HG03045 (cell line): ENCODE measurements around the gene LBX2.
"Not testable (repeated sequence)": the region's sequence is repeated elsewhere in the genome, so short reads cannot be mapped to it uniquely, and the experiment has no call there.

Experiments used
- ATAC-seq: cut with Tn5 transposase; IDR thresholded peaks from one replicate; pipeline ENCODE4 v1.9.1; 2021; ENCODE audit warnings: mild to moderate bottlenecking, moderate library complexity; ENCODE audit not compliant: unreplicated experiment

LBX2 gene

DNA sequence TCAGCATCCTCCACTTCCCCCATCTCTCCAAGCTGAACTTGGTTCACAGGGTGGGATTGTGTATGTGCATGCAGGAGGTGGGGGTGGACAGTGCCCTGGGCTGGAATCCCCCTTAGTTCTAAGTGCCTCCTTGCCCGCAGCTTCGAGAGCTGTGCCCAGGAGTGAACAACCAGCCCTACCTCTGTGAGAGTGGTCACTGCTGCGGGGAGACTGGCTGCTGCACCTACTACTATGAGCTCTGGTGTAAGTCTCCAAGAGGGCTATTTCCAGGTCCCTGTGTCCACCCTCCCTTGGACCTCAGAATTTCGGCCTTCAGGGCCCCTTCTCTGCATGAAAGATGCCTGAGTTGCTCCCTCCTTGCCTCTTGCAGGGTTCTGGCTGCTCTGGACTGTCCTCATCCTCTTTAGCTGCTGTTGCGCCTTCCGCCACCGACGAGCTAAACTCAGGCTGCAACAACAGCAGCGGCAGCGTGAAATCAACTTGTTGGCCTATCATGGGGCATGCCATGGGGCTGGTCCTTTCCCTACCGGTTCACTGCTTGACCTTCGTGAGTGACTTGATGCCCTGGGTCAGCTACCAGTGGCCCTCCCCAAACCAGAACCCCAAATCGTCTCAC, 39.8 kb downstream of the LBX2 start:
- ATAC-seq, result not testable (repeated sequence)

DNA sequence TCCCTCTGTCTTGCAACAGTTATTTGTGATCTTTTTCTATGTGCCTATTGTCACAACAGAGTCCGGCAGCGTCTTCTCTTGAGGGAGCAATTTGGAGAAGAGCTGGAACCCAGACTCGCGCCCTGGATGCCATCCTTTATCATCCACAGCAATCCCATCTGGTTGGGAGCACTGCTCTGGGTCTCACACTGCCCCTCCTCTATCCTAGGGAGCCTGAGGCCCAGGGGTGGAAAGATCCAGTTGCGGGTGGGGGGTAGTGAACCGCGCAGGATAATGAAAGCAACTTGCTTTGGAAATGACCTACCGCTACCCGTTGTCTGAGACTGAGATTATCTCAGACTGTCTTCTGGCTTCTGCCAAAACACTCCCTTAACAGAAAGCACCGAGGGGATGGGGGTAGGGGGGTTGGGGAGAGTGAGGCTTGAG, 40.5 kb downstream of the LBX2 start:
- no peak for ATAC-seq

DNA sequence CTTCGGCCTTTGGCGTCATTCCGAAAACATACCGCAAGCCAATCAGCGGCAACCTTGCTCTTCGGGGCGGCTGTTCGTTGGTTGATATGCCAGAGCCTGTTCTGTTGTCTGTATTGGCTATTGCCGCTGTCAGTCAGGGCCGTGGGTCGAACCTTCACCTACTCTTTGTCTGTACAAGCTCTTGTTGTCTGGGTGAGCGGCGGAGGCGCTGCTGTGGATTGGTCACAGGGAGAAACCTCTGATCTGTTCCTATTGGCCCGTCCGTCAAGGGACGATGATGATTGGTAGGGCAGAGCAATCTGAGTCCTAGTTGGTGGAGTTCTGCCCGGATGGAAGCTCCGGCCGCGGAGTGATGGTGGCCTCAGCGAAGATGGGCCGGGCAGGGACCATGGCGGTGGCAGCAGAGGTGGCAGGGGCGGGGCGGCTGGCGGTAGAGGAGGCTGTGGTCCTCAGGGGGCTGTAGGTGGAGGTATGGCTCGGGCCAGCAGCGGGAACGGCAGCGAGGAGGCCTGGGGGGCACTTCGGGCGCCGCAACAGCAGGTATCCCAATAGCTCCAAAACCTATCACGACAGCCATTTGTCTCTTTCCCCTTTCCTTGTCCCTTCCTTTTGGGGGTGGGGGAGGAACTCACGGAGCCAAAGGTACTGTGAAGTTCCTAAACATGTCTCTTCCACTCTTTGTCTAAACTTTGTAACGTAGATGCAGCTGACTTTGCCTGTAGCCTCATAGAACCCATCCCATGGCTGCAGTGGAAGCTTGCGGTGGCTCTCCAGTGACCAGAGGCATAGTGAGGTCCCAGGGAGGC, 41.1 kb downstream of the LBX2 start, which contains the start of gene WBP1:
TSS of gene WBP1 (plus strand) at position 307 of the 806 bp plus-strand sequence. CDS start at position 472, 165 bp downstream.
- peak; percentile 85 for ATAC-seq

DNA sequence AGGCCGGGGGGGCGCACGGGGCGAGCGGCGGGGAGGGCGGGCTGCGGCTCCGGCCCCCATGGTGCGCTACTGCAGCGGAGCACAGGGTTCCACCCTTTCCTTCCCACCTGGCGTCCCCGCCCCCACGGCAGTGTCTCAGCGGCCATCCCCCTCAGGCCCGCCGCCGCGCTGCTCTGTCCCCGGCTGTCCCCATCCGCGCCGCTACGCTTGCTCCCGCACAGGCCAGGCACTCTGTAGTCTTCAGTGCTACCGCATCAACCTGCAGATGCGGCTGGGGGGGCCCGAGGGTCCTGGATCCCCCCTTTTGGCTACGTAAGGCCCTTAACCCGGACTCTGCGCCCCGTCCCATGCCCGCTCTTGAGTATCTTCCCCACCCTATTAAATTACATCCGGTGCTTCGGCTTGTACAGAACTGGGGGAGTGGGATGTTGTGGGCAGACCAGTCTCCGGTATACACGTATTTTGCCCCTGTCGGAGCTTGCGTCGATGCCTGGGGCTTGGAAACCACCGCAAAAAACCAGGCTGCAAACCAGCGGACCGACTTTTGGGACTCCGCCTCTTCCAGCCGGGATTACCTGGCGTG, 41.8 kb downstream of the LBX2 start:
- peak; percentile 40 for ATAC-seq

DNA sequence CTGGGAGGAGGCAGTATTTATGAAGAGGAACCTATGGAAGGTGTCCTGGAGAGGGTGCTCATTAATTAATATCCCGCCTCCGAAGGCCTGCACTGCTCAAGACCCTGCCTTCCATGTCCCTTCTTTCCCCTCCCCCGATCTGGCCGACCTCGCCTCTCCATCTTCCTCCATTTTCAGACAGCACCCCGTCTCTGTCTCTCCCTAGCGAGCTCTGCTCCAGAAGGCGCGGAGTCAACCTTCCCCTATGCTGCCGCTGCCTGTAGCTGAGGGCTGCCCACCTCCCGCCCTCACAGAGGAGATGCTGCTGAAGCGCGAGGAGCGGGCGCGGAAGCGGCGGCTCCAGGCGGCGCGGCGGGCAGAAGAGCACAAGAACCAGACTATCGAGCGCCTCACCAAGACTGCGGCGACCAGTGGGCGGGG, 42.3 kb downstream of the LBX2 start:
- no peak for ATAC-seq

DNA sequence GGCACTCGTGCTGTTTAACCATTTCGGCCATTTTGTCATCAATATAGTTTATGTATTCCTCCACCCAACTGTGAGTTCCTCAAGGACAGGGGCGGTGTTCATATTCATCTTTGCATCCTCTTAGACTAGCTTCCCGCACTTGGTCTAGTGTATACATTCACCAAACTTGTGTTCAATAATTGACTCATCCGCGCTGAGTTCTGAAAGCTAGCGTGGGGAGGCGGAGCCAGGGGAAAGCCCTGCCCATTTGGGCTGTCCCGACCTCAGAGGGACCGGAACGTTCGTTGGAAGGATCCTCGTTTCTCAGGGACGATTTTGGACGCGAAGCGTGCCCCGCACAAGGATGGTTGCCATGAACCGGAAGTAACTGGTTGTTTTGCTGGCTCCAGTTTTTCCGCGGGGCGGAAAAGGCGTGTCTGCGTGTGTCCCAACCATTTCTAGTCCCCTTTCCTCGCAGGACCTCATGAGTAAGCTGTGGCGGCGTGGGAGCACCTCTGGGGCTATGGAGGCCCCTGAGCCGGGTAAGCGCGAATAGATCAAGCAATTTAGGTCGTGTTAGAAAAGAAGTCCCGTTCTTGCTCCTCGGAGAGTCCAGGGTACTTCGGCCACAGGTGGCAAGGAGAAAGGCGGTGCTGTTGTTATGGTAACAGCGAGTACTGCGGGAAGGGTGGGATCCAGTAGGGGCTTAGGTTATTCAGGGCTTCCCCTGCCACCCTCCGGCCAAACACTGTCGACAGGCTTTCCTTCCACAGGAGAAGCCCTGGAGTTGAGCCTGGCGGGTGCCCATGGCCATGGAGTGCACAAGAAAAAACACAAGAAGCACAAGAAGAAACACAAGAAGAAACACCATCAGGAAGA, 44.5 kb downstream of the LBX2 start, which contains the start of gene INO80B:
TSS of gene INO80B (plus strand) at position 434 of the 858 bp plus-strand sequence. CDS start at position 464, 30 bp downstream.
- peak; percentile 36 for ATAC-seq

DNA sequence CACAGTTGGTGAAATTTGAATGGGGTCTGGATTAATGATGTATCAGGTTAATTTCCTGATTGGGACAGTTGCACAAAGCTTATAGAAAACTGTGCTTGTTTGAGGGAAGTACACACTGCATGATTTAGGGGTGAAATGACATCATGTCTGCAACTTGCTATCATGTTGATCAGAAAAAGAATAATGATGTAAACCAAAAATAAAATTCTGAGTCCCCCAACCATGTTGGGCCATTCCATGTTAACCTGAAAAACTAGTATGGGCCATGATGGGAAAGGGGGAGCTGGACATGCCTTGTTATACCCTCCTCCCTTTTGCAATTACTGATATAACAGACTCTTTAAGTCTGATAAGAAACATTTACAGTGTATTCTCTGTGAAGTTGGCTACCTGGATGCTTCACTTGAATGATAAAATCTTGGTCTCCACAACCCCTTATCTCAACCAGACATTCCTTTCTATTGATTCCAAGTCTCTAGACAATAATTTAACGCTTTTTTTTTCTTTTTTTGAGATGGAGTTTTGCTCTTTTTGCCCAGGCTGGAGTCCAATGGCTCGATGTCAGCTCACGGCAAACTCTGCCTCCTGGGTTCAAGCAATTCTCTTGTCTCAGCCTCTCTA, 48.7 kb downstream of the LBX2 start:
- ATAC-seq, result no peak

DNA sequence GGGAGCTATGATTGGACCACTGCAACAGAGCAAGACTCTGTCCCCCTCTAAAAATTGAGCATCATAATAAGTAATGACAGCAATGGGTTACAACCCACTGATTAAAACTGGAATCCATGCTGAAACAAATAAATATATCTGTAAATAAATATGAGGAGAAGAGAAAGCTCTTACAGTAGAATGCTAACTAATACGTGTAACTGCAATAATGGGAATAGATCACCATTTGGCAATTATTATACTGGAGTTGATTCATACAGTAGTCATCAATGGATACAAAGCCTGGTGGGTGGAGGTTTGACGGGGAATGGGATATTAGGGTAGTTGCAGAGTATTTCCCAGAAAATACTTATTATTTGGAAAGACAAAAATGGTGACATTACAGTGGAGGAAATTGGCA, 50.6 kb downstream of the LBX2 start:
- no peak for ATAC-seq
